ENCODE results near the gene CTPS1.

Gene CTPS1

GRCh38 chr1:41015897-41016470, 36.5 kb downstream of the CTPS1 start:
- TF ChIP-seq CTCF (IDR thresholded peaks at IDR 0.05; ENCODE audit: insufficient read depth, low read length, poor library complexity, severe bottlenecking), result no peak
- no peak for DNase-seq (ENCODE audit: extremely low read depth, insufficient read length)
- H3K27me3 ChIP-seq (replicated peaks; ENCODE audit: control insufficient read depth, insufficient read depth, low read length), result no peaks in the 10 kb centered on the region
- peaks cover 32% of the 10 kb centered on the region for H3K36me3 ChIP-seq (ENCODE audit: control insufficient read depth, insufficient read depth, low read length)
- H3K4me3 ChIP-seq (replicated peaks; ENCODE audit: low read depth, low read length), result no peak overlapping the region

- peaks cover 28% of the 10 kb centered on the region for H3K36me3 ChIP-seq (ENCODE audit: control insufficient read depth, insufficient read depth, low read length)
- DNase-seq (ENCODE audit: extremely low read depth, insufficient read length), result no peak
- H3K27me3 ChIP-seq (replicated peaks; ENCODE audit: control insufficient read depth, insufficient read depth, low read length), result no peaks in the 10 kb centered on the region
- H3K4me3 ChIP-seq (replicated peaks; ENCODE audit: low read depth, low read length), result no peak overlapping the region
- TF ChIP-seq CTCF (IDR thresholded peaks at IDR 0.05; ENCODE audit: insufficient read depth, low read length, poor library complexity, severe bottlenecking), result no peak
Measured at GRCh38 chr1:41017141-41018017, 37.9 kb downstream of the CTPS1 start.

GRCh38 chr1:41018018-41018410, 38.5 kb downstream of the CTPS1 start:
- TF ChIP-seq CTCF (IDR thresholded peaks at IDR 0.05; ENCODE audit: insufficient read depth, low read length, poor library complexity, severe bottlenecking), result no peak
- H3K36me3 ChIP-seq (ENCODE audit: control insufficient read depth, insufficient read depth, low read length), result peaks cover 24% of the 10 kb centered on the region
- no peak for DNase-seq (ENCODE audit: extremely low read depth, insufficient read length)

GRCh38 chr1:41019353-41019745, 39.9 kb downstream of the CTPS1 start:
- no peak for TF ChIP-seq CTCF (IDR thresholded peaks at IDR 0.05; ENCODE audit: insufficient read depth, low read length, poor library complexity, severe bottlenecking)
- H3K4me3 ChIP-seq (replicated peaks; ENCODE audit: low read depth, low read length), result no peak overlapping the region
- peaks cover 25% of the 10 kb centered on the region for H3K36me3 ChIP-seq (ENCODE audit: control insufficient read depth, insufficient read depth, low read length)
- DNase-seq (ENCODE audit: extremely low read depth, insufficient read length), result no peak
- H3K27me3 ChIP-seq (replicated peaks; ENCODE audit: control insufficient read depth, insufficient read depth, low read length), result no peaks in the 10 kb centered on the region

More at GRCh38 chr1:41018018-41018410, 38.5 kb downstream of the CTPS1 start:
- Histone ChIP-seq H3K27me3 (replicated peaks; ENCODE audit: control insufficient read depth, insufficient read depth, low read length) (no peaks in the 10 kb centered on the region), H3K4me3 (replicated peaks; ENCODE audit: low read depth, low read length) (no peak overlapping the region)

- Histone ChIP-seq H3K36me3 (ENCODE audit: control insufficient read depth, insufficient read depth, low read length) (peaks cover 25% of the 10 kb centered on the region), H3K27me3 (replicated peaks; ENCODE audit: control insufficient read depth, insufficient read depth, low read length) (no peaks in the 10 kb centered on the region), H3K4me3 (replicated peaks; ENCODE audit: low read depth, low read length) (no peak overlapping the region)
- TF ChIP-seq CTCF (IDR thresholded peaks at IDR 0.05; ENCODE audit: insufficient read depth, low read length, poor library complexity, severe bottlenecking), result no peak
- DNase-seq (ENCODE audit: extremely low read depth, insufficient read length), result no peak
Measured at GRCh38 chr1:41020109-41020576, 40.6 kb downstream of the CTPS1 start.
